Pancreas (tissue), 10 donors: ENCODE measurements around the gene MAPK14. TPM values are rescaled to one million over a fixed set of nuclear protein-coding genes. Genes with fewer than 3 reads are reported as not detected.

Experiments used
- ATAC-seq, 4 donors: fragments of 200-7000 bp; cut with Tn5 transposase; one replicate each; pipeline versions ENCODE4 v1.8.0 to v1.9.1; 2020; ENCODE audit warnings: mild to moderate bottlenecking in 4 of 4, moderate library complexity in 4 of 4
- DNase-seq, 6 donors: peaks; one replicate each; pipeline ENCODE4 v3.0.0-alpha.2; 2020
- FAIRE-seq: peaks from 2 replicates; lab custom pipeline; 2012; peaks lifted over from hg19 to GRCh38; lab: Jason Lieb, UNC
- H3K27ac ChIP-seq, 4 donors: fragments of 200-600 bp; sonication (generic); 1 replicate in 3 of 4; 2 replicates in 1 of 4; pipeline versions ENCODE4 v1.5.0 to v1.8.0; 2020
- H3K27me3 ChIP-seq, 4 donors: fragments of 200-600 bp; one replicate each; pipeline ENCODE4 v1.8.0; 2021
- H3K36me3 ChIP-seq, 3 donors: fragments of 200-600 bp; sonication (generic) in 1 of 3; one replicate each; pipeline versions ENCODE4 v1.5.0 to v1.8.0; 2020 to 2021
- H3K4me1 ChIP-seq, 3 donors: fragments of 200-600 bp; one replicate each; pipeline ENCODE4 v1.8.0; 2021
- H3K4me3 ChIP-seq, 4 donors: fragments of 200-600 bp; sonication (generic) in 2 of 4; one replicate each; pipeline versions ENCODE4 v1.5.0 to v1.8.0; 2020 to 2021
- H3K9me3 ChIP-seq, 4 donors: fragments of 200-600 bp; one replicate each; pipeline ENCODE4 v1.8.0; 2021
- WGBS, 2 donors: extraction: QIAGEN DNeasy Blood & Tissue Kit; methylation state at CpG; one replicate each; pipeline ENCODE4 v1.1.7; 2013; 5-methylcytosine and 5-hydroxymethylcytosine counted together
- intact Hi-C, 3 donors: fragments of 100-400 bp; cut with DNase I; formaldehyde crosslinking; loops; one replicate each; pipeline versions ENCODE4 v1.11.1 to v1.14.2; 2022
- polyA plus RNA-seq, 2 donors: library from polyadenylated mRNA; stranded (reverse); fragments of 200-250 nt; gene quantifications; one replicate each; pipeline ENCODE4 v1.2.3, GENCODE V29; 2013
- total RNA-seq, 6 donors: library from RNA; stranded (reverse); fragmentation: NEBNext Ultra II Directional in 4 of 6; extraction: Animal tissue kit (Norgen Biotek cat#: 25700) in 4 of 6; gene quantifications; one replicate each; pipeline versions ENCODE4 v1.2.1 to v1.2.4, GENCODE V29; 2021 to 2023
- TF ChIP-seq, protein P1 (sequence below), 4 donors: fragments of 200-600 bp; sonication (generic) in 3 of 4; IDR thresholded peaks; one replicate each; pipeline versions ENCODE4 v1.5.0 to v1.8.0; 2021; ENCODE audit warnings: antibody characterized with exemption in 4 of 4
- donor health status: healthy with polysubstance abuse.
- donor health status: DM: no; HTN: no; CAD: no; lungs with moderate emphysema.
- donor health status: DM: no; HTN: no; CAD: no.
- donor health status: control.
- donor health status: control.
- donor health status: Bipolar disorder and iron deficiency.
- donor health status: DM: yes; HTN: yes; CAD: no.
- donor health status: DM: no; HTN: no; CAD: no.
- donor health status: DM: no; HTN: no; CAD: no.
- donor health status: DM: yes; HTN: yes; CAD: no.

Gene MAPK14
- total and polyA plus RNA-seq, 8 donors, result 6.8 to 29.9 (median 16.6) TPM

DNA sequence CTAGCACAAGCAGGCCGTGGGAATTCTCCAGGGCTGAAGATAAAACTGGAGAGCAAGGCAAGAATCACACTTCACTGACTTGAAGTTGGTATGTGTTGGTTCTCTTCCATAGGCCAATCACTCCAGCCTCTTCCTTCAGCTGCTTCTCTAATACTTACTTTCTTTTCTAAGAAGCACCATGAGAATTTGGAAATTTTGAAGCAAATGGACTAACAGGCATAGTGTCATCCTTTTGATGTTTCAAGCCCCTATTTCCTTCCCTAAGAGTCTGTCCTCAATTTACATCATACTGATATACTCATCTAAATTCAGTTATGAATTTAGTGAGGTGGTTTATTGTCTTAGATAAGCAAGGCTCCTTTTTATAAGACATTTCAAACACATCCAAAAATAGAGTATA, 27.2 kb upstream of the MAPK14 start:
- intact Hi-C loops, result no loop called here
- no peaks in the 10 kb centered on the region for H3K27me3 ChIP-seq
- H3K27ac ChIP-seq, result no peak overlapping the region
- DNase-seq (no peak), FAIRE-seq (no peak), ATAC-seq (no peak)
- 74 to 79% methylated on average over 1 of the region's 1 CpG for WGBS, 2 donors
- no peaks in the 10 kb centered on the region for H3K9me3 ChIP-seq
- H3K4me3 ChIP-seq, result no peak overlapping the region
- no peaks in the 10 kb centered on the region for H3K4me1 ChIP-seq
- H3K36me3 ChIP-seq, result no peaks in the 10 kb centered on the region
- TF ChIP-seq, protein P1, sequence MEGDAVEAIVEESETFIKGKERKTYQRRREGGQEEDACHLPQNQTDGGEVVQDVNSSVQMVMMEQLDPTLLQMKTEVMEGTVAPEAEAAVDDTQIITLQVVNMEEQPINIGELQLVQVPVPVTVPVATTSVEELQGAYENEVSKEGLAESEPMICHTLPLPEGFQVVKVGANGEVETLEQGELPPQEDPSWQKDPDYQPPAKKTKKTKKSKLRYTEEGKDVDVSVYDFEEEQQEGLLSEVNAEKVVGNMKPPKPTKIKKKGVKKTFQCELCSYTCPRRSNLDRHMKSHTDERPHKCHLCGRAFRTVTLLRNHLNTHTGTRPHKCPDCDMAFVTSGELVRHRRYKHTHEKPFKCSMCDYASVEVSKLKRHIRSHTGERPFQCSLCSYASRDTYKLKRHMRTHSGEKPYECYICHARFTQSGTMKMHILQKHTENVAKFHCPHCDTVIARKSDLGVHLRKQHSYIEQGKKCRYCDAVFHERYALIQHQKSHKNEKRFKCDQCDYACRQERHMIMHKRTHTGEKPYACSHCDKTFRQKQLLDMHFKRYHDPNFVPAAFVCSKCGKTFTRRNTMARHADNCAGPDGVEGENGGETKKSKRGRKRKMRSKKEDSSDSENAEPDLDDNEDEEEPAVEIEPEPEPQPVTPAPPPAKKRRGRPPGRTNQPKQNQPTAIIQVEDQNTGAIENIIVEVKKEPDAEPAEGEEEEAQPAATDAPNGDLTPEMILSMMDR (IDR thresholded peaks at IDR 0.05), result no peak

DNA sequence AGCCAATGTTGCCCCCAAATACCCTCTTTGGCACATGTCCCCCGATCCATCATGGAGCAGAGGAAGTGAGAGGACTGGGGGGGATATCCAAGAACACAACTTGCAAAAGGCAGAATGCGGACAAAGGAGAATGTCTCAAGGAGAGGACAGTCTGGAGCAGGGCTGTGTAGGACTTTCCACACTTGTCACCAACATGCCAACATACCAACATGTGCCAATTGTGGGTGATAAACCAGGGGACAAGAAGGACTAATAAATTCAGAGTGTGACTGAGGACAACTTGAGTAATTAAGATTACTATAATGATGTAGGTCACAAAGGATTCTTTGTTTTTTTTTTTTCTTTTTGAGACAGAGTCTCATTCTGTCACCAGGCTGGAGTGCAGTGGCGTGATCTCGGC, 11.9 kb upstream of the MAPK14 start:
- TF ChIP-seq, protein P1 (IDR thresholded peaks at IDR 0.05), result no peak
- FAIRE-seq, result no peak
- Histone ChIP-seq H3K36me3 (no peaks in the 10 kb centered on the region), H3K4me1 (no peaks in the 10 kb centered on the region), H3K27me3 (no peaks in the 10 kb centered on the region), H3K9me3 (no peaks in the 10 kb centered on the region), H3K27ac (no peak overlapping the region), H3K4me3 (no peak overlapping the region)
- intact Hi-C loops, result no loop called here
- DNase-seq, result no peak
- peak in 2 of 4 donors; percentile 27 to 60 for ATAC-seq
- WGBS, 2 donors, result 73 to 79% methylated on average over 4 of the region's 4 CpGs

DNA sequence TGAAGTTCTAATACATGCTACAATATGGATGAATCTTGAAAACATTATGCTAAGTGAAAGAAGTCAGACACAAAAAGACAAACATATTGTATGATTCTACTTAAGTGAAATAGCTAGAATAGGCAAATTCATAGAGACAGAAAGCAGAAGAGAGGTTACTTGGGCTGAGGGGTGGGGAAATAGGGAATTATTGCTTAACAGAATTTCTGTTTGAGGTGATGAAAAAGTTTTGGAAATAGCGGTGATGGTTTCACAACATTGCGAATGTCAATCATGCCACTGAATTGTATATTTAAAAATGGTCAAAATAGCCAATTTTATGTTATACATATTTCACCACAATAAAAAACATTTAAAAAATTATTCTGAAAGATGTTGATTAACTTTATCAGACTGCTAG, 9.3 kb upstream of the MAPK14 start:
- no peak for FAIRE-seq
- intact Hi-C loops, result no loop called here
- H3K27ac ChIP-seq, result no peak overlapping the region

DNA sequence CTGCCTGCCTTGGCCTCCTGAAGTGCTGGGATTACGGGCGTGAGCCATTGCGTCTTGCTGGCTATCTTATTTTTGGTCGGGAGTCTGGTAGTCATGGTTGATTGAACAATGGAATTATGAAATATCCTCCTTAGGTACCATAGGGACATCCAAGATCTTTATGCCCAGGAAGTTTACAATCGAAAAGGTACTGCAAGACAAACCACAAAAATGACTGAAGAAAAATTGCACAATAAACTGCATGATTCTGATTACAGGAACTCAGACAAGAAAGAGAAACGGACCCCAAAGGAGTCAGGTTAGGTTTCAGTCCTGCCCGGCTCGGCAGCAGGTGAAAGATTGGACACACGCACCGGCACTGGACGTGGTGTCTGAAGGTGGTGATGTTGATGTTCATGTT, 8.4 kb upstream of the MAPK14 start:
- WGBS, 2 donors, result 87 to 95% methylated on average over 11 of the region's 11 CpGs

More for the DNA sequence above, 9.3 kb upstream of the MAPK14 start:
- Histone ChIP-seq H3K4me1 (no peaks in the 10 kb centered on the region), H3K4me3 (no peak overlapping the region), H3K36me3 (no peaks in the 10 kb centered on the region), H3K9me3 (no peaks in the 10 kb centered on the region), H3K27me3 (no peaks in the 10 kb centered on the region)
- DNase-seq (no peak), ATAC-seq (no peak)
- WGBS, 2 donors, result 95 to 98% methylated on average over 2 of the region's 2 CpGs
- TF ChIP-seq, protein P1 (IDR thresholded peaks at IDR 0.05), result no peak

DNA sequence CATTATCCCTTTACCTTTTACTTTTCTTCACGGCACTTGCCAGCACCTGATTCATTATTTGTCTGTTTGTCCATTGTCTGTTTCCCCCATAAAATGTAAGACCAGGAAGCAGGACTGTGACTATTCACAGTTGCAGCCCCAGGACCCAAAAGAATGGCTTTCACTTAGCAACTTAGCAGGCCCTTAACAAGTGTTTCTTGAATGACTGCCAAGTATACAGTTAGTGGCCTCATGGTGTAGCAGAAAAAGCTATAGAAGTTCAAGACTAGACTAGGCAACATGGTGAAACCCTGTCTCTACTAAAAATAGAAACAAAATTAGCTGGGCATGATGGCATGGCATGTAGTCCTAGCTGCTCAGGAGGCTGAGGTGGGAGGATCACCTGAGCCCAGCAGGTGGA, 7.5 kb upstream of the MAPK14 start:
- ATAC-seq, result no peak
- no peaks in the 10 kb centered on the region for H3K4me1 ChIP-seq
- no peak overlapping the region for H3K27ac ChIP-seq
- no peak overlapping the region for H3K4me3 ChIP-seq
- no peaks in the 10 kb centered on the region for H3K27me3 ChIP-seq
- 0 to 27% methylated on average over 1 of the region's 1 CpG for WGBS, 2 donors
- H3K9me3 ChIP-seq, result no peaks in the 10 kb centered on the region
- intact Hi-C loops, result loop anchor here in 1 of 3 donors (10.0 kb wide), 1 partner anchor 75 kb away; no protein-coding TSS in a partner anchor
- H3K36me3 ChIP-seq, result no peaks in the 10 kb centered on the region
- TF ChIP-seq, protein P1 (IDR thresholded peaks at IDR 0.05), result no peak
- no peak for FAIRE-seq
- no peak for DNase-seq

More for the DNA sequence above, 8.4 kb upstream of the MAPK14 start:
- intact Hi-C loops, result no loop called here
- DNase-seq, result no peak
- no peaks in the 10 kb centered on the region for H3K36me3 ChIP-seq
- H3K4me3 ChIP-seq, result no peak overlapping the region
- no peak overlapping the region for H3K27ac ChIP-seq
- no peaks in the 10 kb centered on the region for H3K9me3 ChIP-seq
- H3K27me3 ChIP-seq, result no peaks in the 10 kb centered on the region
- no peak for FAIRE-seq
- ATAC-seq, result no peak
- no peaks in the 10 kb centered on the region for H3K4me1 ChIP-seq
- TF ChIP-seq, protein P1 (IDR thresholded peaks at IDR 0.05), result no peak
